ENCODE data around the gene TSHR.
"Not testable (repeated sequence)": the region's sequence is repeated elsewhere in the genome, so short reads cannot be mapped to it uniquely, and the experiment has no call there.

TSHR gene

GRCh38 chr14:80951491-80951890, 3.9 kb upstream of the TSHR start:
- DNase-seq (ENCODE audit: low read depth in 2 of 2): no peak

- not testable (repeated sequence) for DNase-seq (ENCODE audit: low read depth in 2 of 2)
Measured at GRCh38 chr14:80953211-80953610, 2.2 kb upstream of the TSHR start.

GRCh38 chr14:80954687-80955299, 628 bp upstream of the TSHR start:
- DNase-seq (ENCODE audit: low read depth in 2 of 2): peak; percentile 23 to 31

- DNase-seq (ENCODE audit: low read depth in 2 of 2): no peak
Measured at GRCh38 chr14:80956102-80956501, 681 bp downstream of the TSHR start.

- no peak for DNase-seq (ENCODE audit: low read depth in 2 of 2)
Measured at GRCh38 chr14:80956922-80957321, 1.5 kb downstream of the TSHR start.

GRCh38 chr14:80957613-80958012, 2.2 kb downstream of the TSHR start:
- no peak for DNase-seq (ENCODE audit: low read depth in 2 of 2)

- DNase-seq (ENCODE audit: low read depth in 2 of 2): no peak
Measured at GRCh38 chr14:80958226-80958625, 2.8 kb downstream of the TSHR start.

GRCh38 chr14:80958939-80959338, 3.5 kb downstream of the TSHR start:
- DNase-seq (ENCODE audit: low read depth in 2 of 2): no peak

GRCh38 chr14:80959496-80959895, 4.1 kb downstream of the TSHR start:
- peak in 1 of 2 donors; percentile 34 for DNase-seq (ENCODE audit: low read depth in 2 of 2)

GRCh38 chr14:80965037-80965436, 9.6 kb downstream of the TSHR start:
- no peak for DNase-seq (ENCODE audit: low read depth in 2 of 2)

GRCh38 chr14:80973931-80974641, 18.7 kb downstream of the TSHR start:
- no peak for DNase-seq (ENCODE audit: low read depth in 2 of 2)

GRCh38 chr14:80974679-80975078, 19.3 kb downstream of the TSHR start:
- DNase-seq (ENCODE audit: low read depth in 2 of 2): no peak

GRCh38 chr14:80977221-80977620, 21.8 kb downstream of the TSHR start:
- no peak for DNase-seq (ENCODE audit: low read depth in 2 of 2)

- no peak for DNase-seq (ENCODE audit: low read depth in 2 of 2)
Measured at GRCh38 chr14:80978403-80978802, 23.0 kb downstream of the TSHR start.

GRCh38 chr14:80979951-80980350, 24.5 kb downstream of the TSHR start:
- DNase-seq (ENCODE audit: low read depth in 2 of 2): no peak

GRCh38 chr14:80981156-80981555, 25.7 kb downstream of the TSHR start:
- DNase-seq (ENCODE audit: low read depth in 2 of 2): no peak

GRCh38 chr14:80981673-80982072, 26.3 kb downstream of the TSHR start:
- DNase-seq (ENCODE audit: low read depth in 2 of 2): no peak

GRCh38 chr14:80982711-80983110, 27.3 kb downstream of the TSHR start:
- DNase-seq (ENCODE audit: low read depth in 2 of 2): no peak

- DNase-seq (ENCODE audit: low read depth in 2 of 2): peak in 1 of 2 donors; percentile 36
Measured at GRCh38 chr14:80987235-80988032, 32.0 kb downstream of the TSHR start.

- no peak for DNase-seq (ENCODE audit: low read depth in 2 of 2)
Measured at GRCh38 chr14:80988192-80988591, 32.8 kb downstream of the TSHR start.

- no peak for DNase-seq (ENCODE audit: low read depth in 2 of 2)
Measured at GRCh38 chr14:80988735-80989429, 33.5 kb downstream of the TSHR start.

- no peak for DNase-seq (ENCODE audit: low read depth in 2 of 2)
Measured at GRCh38 chr14:80992580-80992979, 37.2 kb downstream of the TSHR start.
